Astrocyte (in vitro differentiated cells and primary cell): ENCODE measurements around the gene ZSCAN25. TPM values are rescaled to one million over a fixed set of nuclear protein-coding genes. Genes with fewer than 3 reads are reported as not detected.

Source experiments
- DNase-seq: peaks from one replicate; pipeline ENCODE4 v3.0.0-alpha.2; 2010; ENCODE audit warnings: low read depth
- FAIRE-seq: peaks from 2 replicates; lab custom pipeline; 2011; peaks lifted over from hg19 to GRCh38; lab: Jason Lieb, UNC
- H2AFZ ChIP-seq: 2 replicates; pipeline ENCODE4 v1.6.0; 2012; ENCODE audit warnings: low read depth, low read length, inconsistent platforms
- H3K27ac ChIP-seq: 2 replicates; pipeline ENCODE4 v1.5.1; 2011; ENCODE audit warnings: low read depth, low read length, inconsistent platforms
- H3K27me3 ChIP-seq: 2 replicates; pipeline ENCODE4 v1.6.0; 2011; ENCODE audit warnings: low read length, inconsistent platforms; ENCODE audit not compliant: insufficient read depth
- H3K36me3 ChIP-seq: 2 replicates; pipeline ENCODE4 v1.5.1; 2011; ENCODE audit warnings: low read length, inconsistent platforms; ENCODE audit not compliant: insufficient read depth
- H3K4me1 ChIP-seq: 2 replicates; pipeline ENCODE4 v1.5.1; 2011; ENCODE audit warnings: low read length, inconsistent platforms; ENCODE audit not compliant: insufficient read depth
- H3K4me2 ChIP-seq: 2 replicates; pipeline ENCODE4 v1.6.0; 2012; ENCODE audit warnings: low read length, inconsistent platforms
- H3K4me3 ChIP-seq: 2 replicates; pipeline ENCODE4 v1.5.1; 2011; ENCODE audit warnings: low read depth, mild to moderate bottlenecking, low read length, inconsistent platforms; ENCODE audit not compliant: insufficient read depth
- H3K79me2 ChIP-seq: 2 replicates; pipeline ENCODE4 v1.6.0; 2012; ENCODE audit warnings: mild to moderate bottlenecking, low read length, inconsistent platforms; ENCODE audit not compliant: insufficient read depth
- H3K9ac ChIP-seq: 2 replicates; pipeline ENCODE4 v1.6.0; 2012; ENCODE audit warnings: mild to moderate bottlenecking, low read length, inconsistent platforms
- H3K9me3 ChIP-seq: 2 replicates; pipeline ENCODE4 v1.5.1; 2012; ENCODE audit warnings: low read depth, mild to moderate bottlenecking, low read length, inconsistent platforms; ENCODE audit not compliant: insufficient read depth
- H4K20me1 ChIP-seq: 2 replicates; pipeline ENCODE4 v1.6.0; 2012; ENCODE audit warnings: low read length, inconsistent platforms; ENCODE audit not compliant: insufficient read depth
- H3K27ac Mint-ChIP-seq: one replicate; pipeline ENCODE4 v1.8.0; 2021; ENCODE audit warnings: mild to moderate bottlenecking, mixed read lengths; ENCODE audit not compliant: unreplicated experiment
- H3K27me3 Mint-ChIP-seq: one replicate; pipeline ENCODE4 v1.8.0; 2021; ENCODE audit warnings: low read depth, mixed read lengths; ENCODE audit not compliant: unreplicated experiment
- H3K36me3 Mint-ChIP-seq: one replicate; pipeline ENCODE4 v1.8.0; 2021; ENCODE audit warnings: low read depth, mixed read lengths; ENCODE audit not compliant: unreplicated experiment
- H3K4me1 Mint-ChIP-seq: one replicate; pipeline ENCODE4 v1.8.0; 2021; ENCODE audit warnings: low read depth, mixed read lengths; ENCODE audit not compliant: unreplicated experiment
- H3K4me3 Mint-ChIP-seq: one replicate; pipeline ENCODE4 v1.8.0; 2021; ENCODE audit warnings: mild to moderate bottlenecking, moderate library complexity, mixed read lengths; ENCODE audit not compliant: unreplicated experiment
- H3K9me3 Mint-ChIP-seq: one replicate; pipeline ENCODE4 v1.8.0; 2021; ENCODE audit warnings: mild to moderate bottlenecking, mixed read lengths; ENCODE audit not compliant: unreplicated experiment
- EZH2 ChIP-seq: IDR thresholded peaks from 2 replicates; pipeline ENCODE4 v1.6.1; 2012; ENCODE audit warnings: mild to moderate bottlenecking, low read length, inconsistent platforms; ENCODE audit not compliant: insufficient read depth
- total RNA-seq: library from RNA; stranded (reverse); gene quantifications from 2 replicates; pipeline ENCODE4 v1.2.1, GENCODE V29; 2021
- TF ChIP-seq, protein P1 (sequence below): IDR thresholded peaks from 2 replicates; pipeline ENCODE4 v1.5.1; 2011; ENCODE audit warnings: low read depth, mild to moderate bottlenecking, inconsistent platforms, low read length, moderate library complexity; ENCODE audit not compliant: insufficient read depth

ZSCAN25 gene
- total RNA-seq, 1 donor from 2014 or later: 14.6 TPM

DNA sequence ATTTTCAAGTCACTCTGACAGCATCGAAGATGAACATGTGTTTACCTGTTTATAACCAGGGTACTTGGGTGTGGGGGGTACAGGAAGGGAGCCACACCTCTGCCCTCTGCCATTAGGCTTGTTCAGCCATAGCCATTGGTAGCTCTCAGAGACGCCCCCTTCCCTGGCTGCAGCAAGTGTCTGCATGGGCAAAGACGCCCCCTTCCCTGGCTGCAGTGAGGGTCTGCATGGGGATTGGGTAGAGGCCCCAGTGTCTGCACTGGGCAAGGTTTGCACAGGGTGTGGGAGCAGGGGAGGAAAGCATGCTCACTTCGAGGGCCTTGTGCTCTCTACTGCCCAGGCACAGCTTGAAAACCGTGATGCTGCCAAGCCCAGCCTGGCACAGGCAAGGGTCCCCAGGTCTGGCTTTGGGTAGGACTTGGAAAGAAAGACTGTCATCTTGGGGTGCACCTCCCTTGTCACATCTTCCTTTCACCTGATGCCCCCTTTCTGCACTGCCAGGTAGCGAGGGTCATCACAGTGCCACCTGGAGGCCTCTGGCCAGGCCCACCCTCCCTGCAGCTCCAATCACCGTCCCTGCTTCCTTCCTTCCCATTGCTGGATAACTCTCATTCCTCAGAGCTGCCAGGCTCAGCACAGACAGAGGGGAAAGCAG, 15.0 kb upstream of the ZSCAN25 start:
- H3K9me3 ChIP-seq: no peaks in the 10 kb centered on the region
- H3K79me2 ChIP-seq: no peaks in the 10 kb centered on the region
- no peaks in the 10 kb centered on the region for H3K4me1 ChIP-seq
- Mint-ChIP-seq H3K4me3 (no peak overlapping the region), H3K27ac (no peak overlapping the region), H3K4me1 (no peaks in the 10 kb centered on the region), H3K36me3 (no peaks in the 10 kb centered on the region), H3K9me3 (no peaks in the 10 kb centered on the region), H3K27me3 (peaks cover 32% of the 10 kb centered on the region)
- H3K27me3 ChIP-seq: no peaks in the 10 kb centered on the region
- H3K36me3 ChIP-seq: no peaks in the 10 kb centered on the region
- H3K4me2 ChIP-seq: no peak overlapping the region
- H3K27ac ChIP-seq: no peak overlapping the region
- no peak for TF ChIP-seq EZH2
- TF ChIP-seq, protein P1, sequence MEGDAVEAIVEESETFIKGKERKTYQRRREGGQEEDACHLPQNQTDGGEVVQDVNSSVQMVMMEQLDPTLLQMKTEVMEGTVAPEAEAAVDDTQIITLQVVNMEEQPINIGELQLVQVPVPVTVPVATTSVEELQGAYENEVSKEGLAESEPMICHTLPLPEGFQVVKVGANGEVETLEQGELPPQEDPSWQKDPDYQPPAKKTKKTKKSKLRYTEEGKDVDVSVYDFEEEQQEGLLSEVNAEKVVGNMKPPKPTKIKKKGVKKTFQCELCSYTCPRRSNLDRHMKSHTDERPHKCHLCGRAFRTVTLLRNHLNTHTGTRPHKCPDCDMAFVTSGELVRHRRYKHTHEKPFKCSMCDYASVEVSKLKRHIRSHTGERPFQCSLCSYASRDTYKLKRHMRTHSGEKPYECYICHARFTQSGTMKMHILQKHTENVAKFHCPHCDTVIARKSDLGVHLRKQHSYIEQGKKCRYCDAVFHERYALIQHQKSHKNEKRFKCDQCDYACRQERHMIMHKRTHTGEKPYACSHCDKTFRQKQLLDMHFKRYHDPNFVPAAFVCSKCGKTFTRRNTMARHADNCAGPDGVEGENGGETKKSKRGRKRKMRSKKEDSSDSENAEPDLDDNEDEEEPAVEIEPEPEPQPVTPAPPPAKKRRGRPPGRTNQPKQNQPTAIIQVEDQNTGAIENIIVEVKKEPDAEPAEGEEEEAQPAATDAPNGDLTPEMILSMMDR: no peak
- no peak overlapping the region for H3K9ac ChIP-seq
- no peak overlapping the region for H2AFZ ChIP-seq
- H4K20me1 ChIP-seq: no peaks in the 10 kb centered on the region
- no peak overlapping the region for H3K4me3 ChIP-seq
- FAIRE-seq (no peak), DNase-seq (no peak)

DNA sequence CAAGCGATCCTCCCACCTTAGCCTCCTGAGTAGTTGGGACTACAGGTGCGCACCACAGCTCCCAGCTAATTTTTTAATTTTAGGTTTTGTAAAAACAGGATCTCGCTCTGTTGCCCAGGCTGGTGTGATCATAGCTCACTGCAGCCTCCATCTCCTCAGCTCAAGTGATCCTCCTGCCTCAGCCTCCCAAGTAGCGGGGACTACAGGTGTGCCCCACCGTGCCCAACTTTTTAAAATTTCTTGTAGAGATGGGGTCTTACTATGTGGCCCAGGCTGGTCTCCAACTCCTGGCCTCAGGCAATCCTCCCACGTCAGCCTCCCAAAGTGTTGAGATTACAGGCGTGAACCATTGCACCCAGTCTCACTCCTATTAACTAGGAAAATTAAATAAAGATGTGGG, 11.2 kb upstream of the ZSCAN25 start:
- Histone ChIP-seq H3K9me3 (no peaks in the 10 kb centered on the region), H3K36me3 (no peaks in the 10 kb centered on the region), H3K4me3 (no peak overlapping the region), H3K79me2 (no peaks in the 10 kb centered on the region), H3K9ac (no peak overlapping the region), H2AFZ (no peak overlapping the region), H4K20me1 (no peaks in the 10 kb centered on the region), H3K27ac (no peak overlapping the region), H3K4me2 (no peak overlapping the region), H3K4me1 (no peaks in the 10 kb centered on the region), H3K27me3 (no peaks in the 10 kb centered on the region)
- Mint-ChIP-seq H3K36me3 (no peaks in the 10 kb centered on the region), H3K4me1 (no peaks in the 10 kb centered on the region), H3K4me3 (no peak overlapping the region), H3K27ac (no peak overlapping the region), H3K9me3 (peaks cover 1% of the 10 kb centered on the region), H3K27me3 (peaks cover 41% of the 10 kb centered on the region)
- TF ChIP-seq, protein P1: no peak
- TF ChIP-seq EZH2: no peak
- DNase-seq (no peak), FAIRE-seq (no peak)

DNA sequence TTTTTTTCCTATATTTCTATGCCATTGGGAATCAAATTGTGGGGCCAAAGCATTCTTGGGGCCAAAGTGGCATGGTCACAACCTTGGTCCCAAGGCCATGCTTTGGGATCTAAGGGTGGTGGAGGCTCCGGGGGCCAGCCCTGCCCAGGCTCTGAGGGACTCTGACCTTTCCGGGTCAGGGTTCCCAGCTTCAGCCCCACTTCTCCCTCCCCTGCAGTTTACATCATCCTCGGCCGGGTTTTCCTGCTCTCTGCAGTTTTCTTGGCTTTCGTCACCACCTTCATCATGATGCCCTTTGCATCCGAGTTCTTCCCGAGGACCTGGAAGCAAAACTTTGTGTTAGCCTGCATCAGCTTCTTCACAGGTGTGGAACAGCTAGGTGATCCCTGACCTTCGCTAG, 10.2 kb upstream of the ZSCAN25 start:
- Histone ChIP-seq H3K9ac (no peak overlapping the region), H2AFZ (no peak overlapping the region), H3K4me3 (no peak overlapping the region), H4K20me1 (no peaks in the 10 kb centered on the region), H3K36me3 (no peaks in the 10 kb centered on the region), H3K27ac (no peak overlapping the region), H3K4me2 (no peak overlapping the region), H3K79me2 (no peaks in the 10 kb centered on the region), H3K4me1 (no peaks in the 10 kb centered on the region), H3K9me3 (no peaks in the 10 kb centered on the region), H3K27me3 (no peaks in the 10 kb centered on the region)
- no peak for FAIRE-seq
- no peak overlapping the region for H3K27ac Mint-ChIP-seq
- H3K36me3 Mint-ChIP-seq: no peaks in the 10 kb centered on the region
- TF ChIP-seq, protein P1: no peak
- no peak for TF ChIP-seq EZH2
- DNase-seq: no peak
- no peak overlapping the region for H3K4me3 Mint-ChIP-seq
- peaks cover 3% of the 10 kb centered on the region for H3K9me3 Mint-ChIP-seq
- H3K4me1 Mint-ChIP-seq: no peaks in the 10 kb centered on the region
- peaks cover 38% of the 10 kb centered on the region for H3K27me3 Mint-ChIP-seq
